Mononuclear cell (primary cell): ENCODE data around the gene SENP8. TPM values are rescaled to one million over a fixed set of nuclear protein-coding genes. Genes with fewer than 3 reads are reported as not detected.

ENCODE experiments used
- H3K27me3 ChIP-seq: 2 replicates; pipeline ENCODE4 v1.6.0; 2011; ENCODE audit warnings: low read length, control low read depth; ENCODE audit not compliant: insufficient read depth
- H3K4me1 ChIP-seq: 2 replicates; pipeline ENCODE4 v1.5.1; 2011; ENCODE audit warnings: mild to moderate bottlenecking, low read length, control low read depth; ENCODE audit not compliant: insufficient read depth
- H3K4me3 ChIP-seq: 2 replicates; pipeline ENCODE4 v1.5.1; 2011; ENCODE audit warnings: mild to moderate bottlenecking, low read length, moderate library complexity
- H3K9me3 ChIP-seq: 2 replicates; pipeline ENCODE4 v1.5.1; 2011; ENCODE audit warnings: low read depth, mild to moderate bottlenecking, control low read depth, low read length
- total RNA-seq: library from RNA; depleted of rRNA; stranded (reverse); fragments of >200 nt; gene quantifications from one replicate; pipeline ENCODE4 v1.2.3, GENCODE V29; 2012

Gene SENP8
- total RNA-seq, 1 donor: 0.21 TPM

DNA sequence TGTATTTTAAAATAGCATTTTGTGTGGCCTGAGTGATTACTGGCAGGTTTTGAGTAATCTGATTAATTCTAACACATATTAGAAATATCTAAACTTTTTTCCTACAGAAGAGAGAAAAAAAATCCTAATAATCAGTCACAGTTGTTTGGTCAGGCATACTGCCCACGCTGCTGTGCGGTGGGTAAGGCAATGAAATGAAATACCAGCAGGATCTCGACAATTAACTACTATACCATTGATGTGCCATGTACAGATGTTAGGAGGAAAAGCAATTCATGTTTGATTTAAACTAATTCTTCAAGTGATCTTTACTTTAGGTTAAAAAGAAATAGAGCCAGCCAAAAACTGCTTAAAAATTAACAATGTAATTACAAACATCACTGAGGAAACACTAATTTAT, 74.2 kb downstream of the SENP8 start:
- H3K27me3 ChIP-seq: peaks cover 17% of the 10 kb centered on the region
- no peak overlapping the region for H3K4me3 ChIP-seq
- H3K4me1 ChIP-seq: peaks cover 22% of the 10 kb centered on the region
- no peaks in the 10 kb centered on the region for H3K9me3 ChIP-seq

Other genes with a start within 250 kb of the SENP8 start
- gene MYO9A, start 253 bp upstream of the SENP8 start, total RNA-seq: 25.3 TPM
- gene GRAMD2A, start 79.4 kb downstream of the SENP8 start, total RNA-seq: not detected
- gene PKM, start 112.8 kb downstream of the SENP8 start, total RNA-seq: 470 TPM
- 65.4 TPM for gene PARP6, start 154.2 kb downstream of the SENP8 start, total RNA-seq
- 0.84 TPM for gene CELF6, start 201.8 kb downstream of the SENP8 start, total RNA-seq